Lower lobe of right lung (tissue), 2 donors: ENCODE measurements around the gene SRCAP. TPM values are rescaled to one million over a fixed set of nuclear protein-coding genes. Genes with fewer than 3 reads are reported as not detected.

Source experiments
- ATAC-seq, 2 donors: fragments of 200-7000 bp; cut with Tn5 transposase; one replicate each; pipeline ENCODE4 v1.9.1; 2020 to 2022; ENCODE audit warnings: mild to moderate bottlenecking in 2 of 2, moderate library complexity in 2 of 2
- DNase-seq: peaks from one replicate; pipeline ENCODE4 v3.0.0-alpha.2; 2020
- H3K27ac ChIP-seq: fragments of 200-600 bp; one replicate; pipeline ENCODE4 v1.8.0; 2022
- H3K27me3 ChIP-seq: fragments of 200-600 bp; one replicate; pipeline ENCODE4 v1.8.0; 2022; ENCODE audit warnings: low read depth
- H3K36me3 ChIP-seq: fragments of 200-600 bp; one replicate; pipeline ENCODE4 v1.8.0; 2022; ENCODE audit warnings: mild to moderate bottlenecking
- H3K4me1 ChIP-seq: fragments of 200-600 bp; one replicate; pipeline ENCODE4 v1.8.0; 2022
- H3K4me3 ChIP-seq: fragments of 200-600 bp; one replicate; pipeline ENCODE4 v1.8.0; 2022; ENCODE audit warnings: mild to moderate bottlenecking
- H3K9me3 ChIP-seq: fragments of 200-600 bp; one replicate; pipeline ENCODE4 v1.8.0; 2022
- CTCF ChIP-seq: fragments of 200-600 bp; IDR thresholded peaks from one replicate; pipeline ENCODE4 v1.8.0; 2022; ENCODE audit warnings: antibody characterized with exemption, mild to moderate bottlenecking
- intact Hi-C: fragments of 100-400 bp; cut with DNase I; formaldehyde crosslinking; loops from one replicate; pipeline ENCODE4 v1.11.0; 2022
- total RNA-seq: library from RNA; stranded (reverse); fragmentation: NEBNext Ultra II Directional; extraction: Animal tissue kit (Norgen Biotek cat#: 25700); gene quantifications from one replicate; pipeline ENCODE4 v1.2.1, GENCODE V29; 2021
- donor health status: DM: no; HTN: yes; CAD: no; lungs with severe emphysema.

The SRCAP gene
- total RNA-seq, 1 donor from 2014 or later, result 73.8 TPM

GRCh38 chr16:30766206-30766932 is 67.4 kb downstream of the SRCAP start:
- intact Hi-C loops, result no loop called here
- Histone ChIP-seq H3K27ac (no peak overlapping the region), H3K4me3 (no peak overlapping the region), H3K4me1 (peaks cover 20% of the 10 kb centered on the region), H3K9me3 (no peaks in the 10 kb centered on the region), H3K36me3 (peaks cover 87% of the 10 kb centered on the region), H3K27me3 (no peaks in the 10 kb centered on the region)
- no peak for ATAC-seq
- no peak for TF ChIP-seq CTCF
- DNase-seq, result peak; percentile 35

- H3K27me3 ChIP-seq, result no peaks in the 10 kb centered on the region
- DNase-seq (no peak), ATAC-seq (no peak)
- peaks cover 18% of the 10 kb centered on the region for H3K4me1 ChIP-seq
- H3K4me3 ChIP-seq, result no peak overlapping the region
- H3K36me3 ChIP-seq, result peaks cover 92% of the 10 kb centered on the region
- intact Hi-C loops, result no loop called here
- TF ChIP-seq CTCF, result no peak
- no peak overlapping the region for H3K27ac ChIP-seq
- H3K9me3 ChIP-seq, result no peaks in the 10 kb centered on the region
Observed at GRCh38 chr16:30766933-30767284, 67.9 kb downstream of the SRCAP start.

- Histone ChIP-seq H3K4me3 (no peak overlapping the region), H3K27ac (no peak overlapping the region), H3K27me3 (no peaks in the 10 kb centered on the region), H3K4me1 (peaks cover 13% of the 10 kb centered on the region), H3K9me3 (no peaks in the 10 kb centered on the region), H3K36me3 (peaks cover 100% of the 10 kb centered on the region)
- ATAC-seq (no peak), DNase-seq (peak; percentile 17)
- intact Hi-C loops, result no loop called here
- no peak for TF ChIP-seq CTCF
Observed at GRCh38 chr16:30767767-30768465, 68.9 kb downstream of the SRCAP start.

GRCh38 chr16:30768583-30769181 is 69.7 kb downstream of the SRCAP start:
- H3K4me3 ChIP-seq, result no peak overlapping the region
- no peaks in the 10 kb centered on the region for H3K27me3 ChIP-seq
- H3K9me3 ChIP-seq, result no peaks in the 10 kb centered on the region
- H3K27ac ChIP-seq, result no peak overlapping the region
- ATAC-seq (no peak), DNase-seq (peak; percentile 29)
- TF ChIP-seq CTCF, result no peak
- intact Hi-C loops, result no loop called here
- peaks cover 5% of the 10 kb centered on the region for H3K4me1 ChIP-seq
- H3K36me3 ChIP-seq, result peaks cover 100% of the 10 kb centered on the region

- peaks cover 100% of the 10 kb centered on the region for H3K36me3 ChIP-seq
- ATAC-seq (no peak), DNase-seq (peak; percentile 30)
- TF ChIP-seq CTCF, result no peak
- H3K4me3 ChIP-seq, result no peak overlapping the region
- H3K27ac ChIP-seq, result no peak overlapping the region
- intact Hi-C loops, result no loop called here
- H3K9me3 ChIP-seq, result no peaks in the 10 kb centered on the region
- H3K27me3 ChIP-seq, result no peaks in the 10 kb centered on the region
- H3K4me1 ChIP-seq, result peaks cover 1% of the 10 kb centered on the region
Observed at GRCh38 chr16:30769379-30770089, 70.6 kb downstream of the SRCAP start.
